Endodermal cell (in vitro differentiated cells): ENCODE measurements around the gene RUNX1. TPM values are rescaled to one million over a fixed set of nuclear protein-coding genes. Genes with fewer than 3 reads are reported as not detected.

ENCODE experiments used
- DNase-seq: peaks from one replicate; pipeline ENCODE4 v3.0.0-alpha.2; 2017
- H3K27ac ChIP-seq: 2 replicates; pipeline ENCODE4 v1.5.1; 2013; ENCODE audit warnings: mild to moderate bottlenecking, low read depth, low read length, moderate library complexity
- H3K27me3 ChIP-seq: 2 replicates; pipeline ENCODE4 v1.6.1; 2013; ENCODE audit warnings: mild to moderate bottlenecking, low read length, moderate library complexity; ENCODE audit not compliant: insufficient read depth, control insufficient read depth, poor library complexity, severe bottlenecking
- H3K36me3 ChIP-seq: 2 replicates; pipeline ENCODE4 v1.7.0; 2013; ENCODE audit warnings: mild to moderate bottlenecking, low read length, moderate library complexity; ENCODE audit not compliant: control insufficient read depth, insufficient read depth
- H3K4me1 ChIP-seq: one replicate; pipeline ENCODE4 v1.7.0; 2013; ENCODE audit warnings: low read length; ENCODE audit not compliant: control insufficient read depth, insufficient read depth
- H3K4me3 ChIP-seq: 2 replicates; pipeline ENCODE4 v1.5.1; 2013; ENCODE audit warnings: mild to moderate bottlenecking, low read length, moderate library complexity
- H3K9ac ChIP-seq: 2 replicates; pipeline ENCODE4 v1.6.1; 2013; ENCODE audit warnings: mild to moderate bottlenecking, low read length, moderate library complexity; ENCODE audit not compliant: poor library complexity, severe bottlenecking; ENCODE audit errors: extremely low read depth
- H3K9me3 ChIP-seq: 2 replicates; pipeline ENCODE4 v1.6.1; 2013; ENCODE audit warnings: mild to moderate bottlenecking, low read length, moderate library complexity; ENCODE audit not compliant: control insufficient read depth
- H3K27ac Mint-ChIP-seq: 2 replicates; pipeline ENCODE4 v1.8.0; 2020; ENCODE audit warnings: mixed read lengths
- H3K27me3 Mint-ChIP-seq: 2 replicates; pipeline ENCODE4 v1.8.0; 2021; ENCODE audit warnings: mild to moderate bottlenecking, mixed read lengths; ENCODE audit not compliant: insufficient read depth
- H3K36me3 Mint-ChIP-seq: 2 replicates; pipeline ENCODE4 v1.8.0; 2020; ENCODE audit warnings: low read depth, mixed read lengths
- H3K4me1 Mint-ChIP-seq: 2 replicates; pipeline ENCODE4 v1.8.0; 2020; ENCODE audit warnings: mixed read lengths
- H3K4me3 Mint-ChIP-seq: 2 replicates; pipeline ENCODE4 v1.8.0; 2020; ENCODE audit warnings: mild to moderate bottlenecking, moderate library complexity, mixed read lengths
- H3K9me3 Mint-ChIP-seq: 2 replicates; pipeline ENCODE4 v1.8.0; 2020; ENCODE audit warnings: mild to moderate bottlenecking, mixed read lengths
- CTCF ChIP-seq: fragments of 200-600 bp; sonication (generic); conservative IDR thresholded peaks from 2 replicates; pipeline ENCODE4 v1.5.0; 2021; ENCODE audit warnings: antibody characterized with exemption, mild to moderate bottlenecking
- WGBS, 2 experiments: methylation state at CpG; one replicate each; pipeline versions ENCODE4 v1.1.5 to v1.1.7; 2013; ENCODE audit warnings: missing lambda C conversion rate in 2 of 2, mixed read lengths in 1 of 2; ENCODE audit not compliant: insufficient coverage in 1 of 2, insufficient read length in 1 of 2; 5-methylcytosine and 5-hydroxymethylcytosine counted together
- total RNA-seq, 2 donors: library from RNA; stranded (reverse); fragmentation: NEBNext Ultra II Directional in 1 of 2; extraction: Animal tissue kit (Norgen Biotek cat#: 25700) in 1 of 2; gene quantifications; 2 replicates in 1 of 2; 3 replicates in 1 of 2; pipeline ENCODE4 v1.2.1, GENCODE V29; 2021

The RUNX1 gene
- total RNA-seq, 2 donors from 2014 or later = 0.31 to 2.8 TPM

DNA sequence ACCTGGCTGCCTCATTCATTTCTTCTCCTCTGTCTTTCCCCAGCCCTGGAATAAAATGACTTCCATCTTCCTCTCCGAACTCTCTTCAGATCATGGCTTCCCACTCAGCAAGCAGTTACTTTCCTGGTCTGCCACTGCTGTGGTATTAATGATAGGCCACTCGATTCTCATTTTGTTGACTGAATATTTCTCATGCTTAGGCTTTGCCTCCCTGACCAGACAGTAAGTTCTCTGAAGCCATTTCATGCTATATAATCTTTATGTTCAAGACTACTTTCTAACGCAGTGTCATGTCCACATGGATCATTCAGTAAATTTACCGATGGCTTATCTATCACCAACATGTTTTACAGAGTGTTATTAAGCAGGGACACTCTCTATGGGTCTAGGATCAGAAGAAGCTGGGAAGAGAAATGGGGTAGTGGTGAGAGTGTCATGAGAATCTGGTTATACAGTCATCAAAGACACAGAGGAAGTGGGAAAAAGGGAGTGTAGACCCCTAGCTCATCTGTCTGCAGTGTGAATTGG lies 20.6 kb downstream of the RUNX1 start:
- Histone ChIP-seq H3K36me3 (no peaks in the 10 kb centered on the region), H3K4me1 (no peaks in the 10 kb centered on the region), H3K9me3 (no peaks in the 10 kb centered on the region), H3K27ac (no peak overlapping the region), H3K9ac (no peak overlapping the region), H3K27me3 (peaks cover 36% of the 10 kb centered on the region), H3K4me3 (no peak overlapping the region)
- H3K36me3 Mint-ChIP-seq = no peaks in the 10 kb centered on the region
- DNase-seq = no peak
- no peak overlapping the region for H3K27ac Mint-ChIP-seq
- peaks cover 42% of the 10 kb centered on the region for H3K27me3 Mint-ChIP-seq
- 88 to 100% methylated on average over 4 of the region's 4 CpGs for WGBS, 2 experiments
- H3K9me3 Mint-ChIP-seq = no peaks in the 10 kb centered on the region
- H3K4me3 Mint-ChIP-seq = no peak overlapping the region
- TF ChIP-seq CTCF = no peak
- peaks cover 11% of the 10 kb centered on the region for H3K4me1 Mint-ChIP-seq

GRCh38 chr21:35027563-35028450 lies 21.3 kb downstream of the RUNX1 start:
- H3K4me1 Mint-ChIP-seq = peaks cover 14% of the 10 kb centered on the region
- no peaks in the 10 kb centered on the region for H3K4me1 ChIP-seq
- H3K27me3 ChIP-seq = peaks cover 36% of the 10 kb centered on the region
- peaks cover 38% of the 10 kb centered on the region for H3K27me3 Mint-ChIP-seq
- H3K9me3 Mint-ChIP-seq = no peaks in the 10 kb centered on the region
- peak overlapping the region; percentile 58 for H3K4me3 Mint-ChIP-seq
- H3K36me3 Mint-ChIP-seq = no peaks in the 10 kb centered on the region
- TF ChIP-seq CTCF = no peak
- no peaks in the 10 kb centered on the region for H3K9me3 ChIP-seq
- no peak overlapping the region for H3K4me3 ChIP-seq
- no peak overlapping the region for H3K9ac ChIP-seq
- H3K27ac ChIP-seq = no peak overlapping the region
- no peaks in the 10 kb centered on the region for H3K36me3 ChIP-seq
- DNase-seq = no peak
- 81 to 90% methylated on average over 3 to 5 of the region's 5 CpGs for WGBS, 2 experiments
- no peak overlapping the region for H3K27ac Mint-ChIP-seq

- no peak for TF ChIP-seq CTCF
Measured at GRCh38 chr21:35026617-35027562, 22.2 kb downstream of the RUNX1 start.

More at GRCh38 chr21:35026617-35027562, 22.2 kb downstream of the RUNX1 start:
- Mint-ChIP-seq H3K36me3 (no peaks in the 10 kb centered on the region), H3K27me3 (peaks cover 34% of the 10 kb centered on the region), H3K4me3 (peak overlapping the region; percentile 58), H3K27ac (no peak overlapping the region), H3K4me1 (peaks cover 20% of the 10 kb centered on the region), H3K9me3 (no peaks in the 10 kb centered on the region)
- Histone ChIP-seq H3K9ac (no peak overlapping the region), H3K27me3 (peaks cover 36% of the 10 kb centered on the region), H3K4me1 (no peaks in the 10 kb centered on the region), H3K36me3 (no peaks in the 10 kb centered on the region), H3K9me3 (no peaks in the 10 kb centered on the region), H3K27ac (no peak overlapping the region), H3K4me3 (no peak overlapping the region)
- DNase-seq = peak; percentile 74
- 34 to 42% methylated on average over 26 to 45 of the region's 45 CpGs for WGBS, 2 experiments
